Measurements from ENCODE around the gene LDLRAD4. TPM values are rescaled to one million over a fixed set of nuclear protein-coding genes. Genes with fewer than 3 reads are reported as not detected.

Gene LDLRAD4
- polyA plus RNA-seq, 1 of the 3 experiments (the other 2 are of a cell fraction): 0.16 TPM

GRCh38 chr18:13700153-13700552, 481.6 kb downstream of the LDLRAD4 start:
- Histone ChIP-seq H2AFZ (ENCODE audit: low read depth) (no peak overlapping the region), H4K20me1 (ENCODE audit: insufficient read depth) (no peaks in the 10 kb centered on the region), H3K9ac (no peak overlapping the region), H3K9me2 (no peaks in the 10 kb centered on the region), H3K9me3 (peaks cover 19% of the 10 kb centered on the region), H3K36me3 (replicated peaks in 1 of 2; ENCODE audit: control insufficient read depth in 1 of 2, insufficient read depth in 2 of 2, low read length in 1 of 2) (peaks cover 0 to 17% of the 10 kb centered on the region in 2 experiments), H3K4me1 (ENCODE audit: control insufficient read depth in 1 of 2, insufficient read depth in 2 of 2, low read depth in 1 of 2, low read length in 1 of 2) (no peaks in the 10 kb centered on the region), H3K79me2 (ENCODE audit: insufficient read depth) (peaks cover 65% of the 10 kb centered on the region), H3K4me2 (no peak overlapping the region), H3K27ac (ENCODE audit: low read depth in 2 of 2, low read length in 1 of 2) (no peak overlapping the region), H3K4me3 (ENCODE audit: low read depth in 2 of 2, low read length in 1 of 2) (no peak overlapping the region), H3K27me3 (ENCODE audit: insufficient read depth) (no peaks in the 10 kb centered on the region), H3F3A (replicated peaks; ENCODE audit: insufficient read depth) (no peaks in the 10 kb centered on the region)
- DNase-seq: no peak
- POLR2A ChIA-PET: no interaction called here
- WGBS (ENCODE audit: low lambda C conversion rate): 100% methylated on average over 1 of the region's 1 CpG
- no peak for TF ChIP-seq USF1 (IDR thresholded peaks at IDR 0.05; ENCODE audit: borderline replicate concordance, low read depth)
- TF ChIP-seq TEAD4 (IDR thresholded peaks at IDR 0.05; ENCODE audit: borderline replicate concordance, insufficient read depth): no peak
- TF ChIP-seq MXI1 (IDR thresholded peaks at IDR 0.05; ENCODE audit: low read depth, low read length): no peak
- no peak for TF ChIP-seq TCF12 (IDR thresholded peaks at IDR 0.05)
- no peak for TF ChIP-seq ELF1 (IDR thresholded peaks at IDR 0.05)
- CTCF ChIA-PET: interaction anchor here (1.2 kb wide), 1 partner anchor 11 kb away, joined by 4 read pairs; no protein-coding TSS in a partner anchor

Small RNAs within 50 kb of the gene (small RNA-seq; reads per million reads assigned to genes)
- gene MIR4526 (0 reads per million in 7 experiments), gene MIR5190 (0 reads per million in 7 experiments)

Other genes with a start within 250 kb of the LDLRAD4 start
- gene CEP192, start 227.4 kb upstream of the LDLRAD4 start, polyA plus RNA-seq (2012; rRNA removed): 9.4 and 13.3 TPM in 2 replicates

Measured in SK-N-SH (cell line).